Renal pelvis (tissue), 4 donors: ENCODE measurements around the gene HDGFL3. TPM values are rescaled to one million over a fixed set of nuclear protein-coding genes. Genes with fewer than 3 reads are reported as not detected.
"Not testable (repeated sequence)": the region's sequence is repeated elsewhere in the genome, so short reads cannot be mapped to it uniquely, and the experiment has no call there.

Experiments used
- DNase-seq: peaks from one replicate; pipeline ENCODE4 v3.0.0-alpha.2; 2013
- polyA plus RNA-seq, 3 donors: library from polyadenylated mRNA; unstranded; fragments of 120-200 nt; gene quantifications; one replicate each; pipeline ENCODE4 v1.2.1, GENCODE V29; 2013; ENCODE audit not compliant: insufficient read length in 3 of 3

Gene HDGFL3
- polyA plus RNA-seq, 3 donors, result 77.1 to 95.1 (median 81.2) TPM

DNA sequence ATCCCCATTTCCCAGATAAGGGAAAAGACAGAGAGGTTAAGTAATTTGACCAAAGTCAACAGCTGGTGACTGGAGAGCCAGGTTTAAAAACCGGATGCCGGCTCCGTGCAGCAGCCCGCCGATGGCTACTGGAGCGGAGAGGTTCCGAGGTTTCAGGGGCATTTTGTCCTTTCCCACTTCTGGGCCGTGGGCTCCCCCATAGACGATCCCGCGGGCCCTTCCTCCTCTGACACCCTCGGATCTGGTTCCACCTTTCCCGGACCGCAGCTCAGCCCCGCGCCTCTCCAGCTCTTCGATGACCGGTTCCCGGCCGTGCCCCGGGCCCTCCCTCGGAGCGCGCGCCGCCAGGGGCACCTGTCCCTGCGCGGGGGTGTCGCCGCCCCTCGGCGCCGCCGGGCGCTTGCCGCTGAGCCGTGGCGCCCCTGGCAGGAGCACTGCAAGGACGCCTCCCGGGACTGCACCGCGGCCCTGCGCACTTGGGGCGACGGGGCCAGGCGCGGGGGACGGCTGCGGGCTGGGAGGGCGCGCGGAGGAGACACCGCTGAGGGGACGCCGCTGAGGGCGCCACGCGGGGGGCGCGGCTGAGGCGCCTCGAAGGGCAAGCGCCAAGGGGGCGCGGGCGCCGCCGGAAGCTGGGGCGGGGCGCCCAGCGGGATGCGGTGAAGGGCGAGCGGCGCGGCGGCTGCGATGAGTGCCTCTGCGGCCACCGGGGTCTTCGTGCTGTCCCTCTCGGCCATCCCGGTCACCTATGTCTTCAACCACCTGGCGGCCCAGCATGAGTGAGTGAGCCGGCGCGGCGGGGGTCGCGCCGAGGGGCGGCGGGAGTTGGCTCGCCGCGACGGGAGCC lies 100.4 kb downstream of the HDGFL3 start, which contains the start of gene TM6SF1:
Gene TM6SF1, plus strand, starts transcription at position 652 of the 847 bp plus-strand sequence. Its CDS starts 36 bp downstream, at position 688.
- DNase-seq, result no peak

DNA sequence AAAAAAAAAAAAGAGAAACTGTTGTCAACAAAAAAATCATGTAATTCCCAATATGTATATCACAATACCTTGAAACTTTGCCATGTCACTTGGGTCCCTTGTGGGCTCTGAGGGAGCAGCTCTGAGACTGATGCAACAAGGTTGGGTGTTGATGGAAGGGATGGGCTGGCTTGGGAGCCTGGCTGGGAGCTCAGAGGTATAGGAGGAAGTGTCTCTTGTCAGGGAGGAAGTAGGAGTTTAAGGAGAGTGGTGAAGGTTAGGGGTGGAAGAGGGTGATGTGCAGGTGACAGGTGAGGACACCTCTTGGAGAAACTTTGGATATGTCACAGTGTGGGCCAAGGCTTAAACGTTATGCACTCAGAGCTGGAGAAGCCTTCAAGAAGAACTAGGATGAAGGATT lies 102.2 kb downstream of the HDGFL3 start:
- no peak for DNase-seq

DNA sequence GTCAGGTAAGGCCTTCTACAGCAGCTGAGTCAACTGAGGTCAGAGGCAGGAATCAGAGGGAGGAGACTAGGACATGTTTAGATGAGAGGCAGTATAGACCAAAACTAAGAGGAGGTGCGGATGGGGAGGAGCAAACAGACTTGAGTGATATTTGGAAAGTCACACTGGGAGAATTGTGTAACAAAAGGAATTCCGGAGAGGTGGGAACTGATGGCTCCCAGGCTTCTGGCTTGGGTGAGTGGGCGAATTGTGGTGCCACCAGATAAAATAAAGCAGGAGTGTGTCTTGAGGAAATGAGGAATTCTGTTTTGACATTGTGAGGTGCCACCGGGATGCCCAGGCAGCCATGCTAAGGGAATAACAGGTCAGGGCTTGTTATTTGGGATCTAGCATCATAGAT lies 103.5 kb downstream of the HDGFL3 start:
- no peak for DNase-seq

GRCh38 chr15:83102346-83102745 lies 105.3 kb downstream of the HDGFL3 start:
- no peak for DNase-seq

DNA sequence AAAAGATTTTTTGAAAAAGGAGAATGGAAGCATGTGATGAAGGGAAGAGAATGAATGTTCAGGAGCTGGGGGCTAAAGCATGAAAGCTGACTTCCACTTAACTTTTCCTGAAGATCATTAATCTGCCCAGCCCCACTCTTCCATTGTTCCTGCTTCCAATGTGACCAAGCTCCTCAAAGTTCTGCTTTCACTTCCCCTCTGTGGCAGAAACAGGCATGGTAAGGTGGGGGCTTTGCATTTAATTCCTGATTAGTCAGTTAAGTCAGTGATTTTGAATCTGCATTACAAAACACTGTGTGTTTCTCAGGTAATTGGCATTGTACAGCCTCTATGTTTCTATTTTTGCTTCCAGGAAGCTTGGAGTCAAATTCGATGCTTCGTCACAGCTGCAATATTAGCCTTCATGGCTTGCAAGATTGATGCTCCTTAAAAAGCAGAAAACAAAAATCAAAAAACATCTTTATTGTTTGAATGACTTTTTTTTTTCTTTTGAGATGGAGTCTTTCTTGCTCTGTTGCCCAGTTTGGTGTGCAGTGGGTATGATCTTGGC lies 107.5 kb downstream of the HDGFL3 start:
- DNase-seq, result no peak

DNA sequence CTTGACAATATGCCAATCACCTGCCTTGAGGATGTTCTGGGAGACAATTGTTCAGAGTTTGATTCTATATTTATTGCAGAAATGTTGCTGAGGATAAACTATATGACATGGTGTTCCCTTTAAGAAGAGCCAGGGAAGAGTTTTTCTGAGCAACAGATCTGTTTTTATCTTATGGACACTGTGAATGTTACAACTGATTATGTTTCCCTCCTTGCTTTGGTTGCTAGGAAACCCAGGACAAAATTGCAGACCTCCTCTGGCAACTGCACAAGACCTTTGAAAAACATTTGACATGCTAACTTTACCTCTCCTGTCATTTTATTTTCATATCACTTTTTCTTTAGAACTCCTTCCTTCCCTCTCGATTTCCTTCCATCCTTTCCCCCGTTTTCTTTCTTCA lies 108.3 kb downstream of the HDGFL3 start:
- DNase-seq, result no peak

DNA sequence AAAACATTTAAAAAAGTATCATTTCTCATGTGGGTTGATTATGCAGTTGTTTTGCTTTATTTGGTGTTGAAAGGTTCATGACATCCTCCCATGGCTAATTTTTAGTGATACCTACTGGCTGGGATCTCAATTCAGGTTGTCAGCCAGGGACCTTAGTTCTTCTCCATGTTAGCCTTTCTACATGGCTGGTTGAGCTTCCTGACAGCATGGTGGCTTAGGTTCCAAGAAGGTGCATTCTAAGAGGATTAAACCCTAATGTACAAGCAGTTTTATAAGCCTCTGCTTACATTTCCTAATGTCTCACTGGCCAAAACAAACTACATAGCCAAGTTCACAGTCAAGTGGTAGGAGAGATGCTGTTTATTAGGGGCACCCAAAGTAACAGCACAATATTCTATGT lies 109.5 kb downstream of the HDGFL3 start:
- DNase-seq, result no peak

GRCh38 chr15:83094583-83094982 lies 113.0 kb downstream of the HDGFL3 start:
- no peak for DNase-seq

- no peak for DNase-seq
Measured at GRCh38 chr15:83092309-83092976, 115.2 kb downstream of the HDGFL3 start.

DNA sequence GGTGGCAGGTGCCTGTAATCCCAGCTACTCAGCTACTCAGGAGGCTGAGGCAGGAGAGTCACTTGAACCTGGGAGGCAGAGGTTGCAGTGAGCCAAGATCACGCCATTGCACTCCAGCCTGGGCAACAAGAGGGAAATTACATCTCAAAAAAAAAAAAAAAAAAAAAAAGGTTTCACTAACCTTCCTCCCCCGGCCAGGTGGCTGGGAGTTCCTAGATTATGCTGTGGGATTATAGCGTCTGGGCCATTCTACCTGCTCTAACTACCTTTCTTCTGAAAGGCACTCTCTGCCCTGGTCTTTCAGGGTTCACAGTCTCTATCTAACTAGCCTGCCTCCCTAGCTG lies 115.7 kb downstream of the HDGFL3 start:
- DNase-seq, result not testable (repeated sequence)

DNA sequence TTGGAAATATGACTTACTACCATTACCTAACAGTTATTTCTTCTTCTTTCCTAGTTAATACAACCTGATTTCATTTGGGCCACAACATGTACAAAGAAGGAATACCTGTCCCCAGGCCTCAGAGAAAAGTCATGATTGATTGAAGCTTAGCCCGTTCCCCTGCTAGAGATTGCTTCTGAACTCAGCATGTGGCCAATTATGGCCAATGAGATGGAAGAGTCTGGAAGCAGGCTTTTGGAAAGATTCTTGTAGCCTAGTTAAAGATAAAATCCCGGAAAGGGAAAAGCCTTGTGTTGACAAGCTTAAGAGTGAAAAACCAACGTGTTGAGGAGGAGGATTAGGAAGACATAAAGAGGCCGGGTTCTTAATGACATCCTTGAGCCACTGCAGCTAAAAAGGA lies 117.2 kb downstream of the HDGFL3 start:
- DNase-seq, result no peak

DNA sequence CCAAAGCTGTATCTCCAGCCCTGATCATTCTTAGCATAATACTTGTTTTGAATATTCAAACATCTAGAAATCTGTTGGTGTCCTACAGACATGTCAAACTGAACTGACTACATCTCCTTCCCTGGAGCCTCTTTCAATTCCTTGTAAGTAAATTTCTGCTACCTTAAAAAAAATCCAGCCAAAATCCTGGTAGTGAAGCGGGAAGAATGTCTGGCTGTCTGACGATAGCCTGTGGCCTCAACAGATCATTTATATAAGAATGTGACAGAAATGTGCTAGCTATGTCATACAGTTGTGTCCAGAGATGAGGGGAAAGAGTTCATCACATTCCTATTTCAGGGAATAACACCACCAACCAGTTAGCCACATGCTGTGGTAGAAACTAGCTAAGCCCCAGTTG lies 118.7 kb downstream of the HDGFL3 start:
- DNase-seq, result no peak

DNA sequence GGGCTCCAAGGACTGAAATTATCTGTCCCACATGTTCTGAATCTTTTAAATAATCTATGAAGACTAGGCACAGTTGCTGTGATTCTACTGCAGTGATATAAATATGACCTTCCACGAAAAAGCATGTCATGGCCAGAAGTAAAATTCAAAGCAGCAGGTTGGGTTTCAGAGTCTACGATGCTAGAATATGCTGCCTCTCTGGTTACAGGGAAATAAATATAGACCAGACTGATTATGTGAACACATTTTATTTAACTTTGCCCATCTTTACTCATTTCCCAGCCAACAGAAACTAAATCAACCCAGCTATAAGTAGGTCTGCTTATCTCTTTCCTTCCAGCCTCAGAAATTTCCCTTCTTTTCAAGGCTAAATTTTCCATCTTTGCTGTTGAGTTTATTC lies 120.0 kb downstream of the HDGFL3 start:
- DNase-seq, result no peak

DNA sequence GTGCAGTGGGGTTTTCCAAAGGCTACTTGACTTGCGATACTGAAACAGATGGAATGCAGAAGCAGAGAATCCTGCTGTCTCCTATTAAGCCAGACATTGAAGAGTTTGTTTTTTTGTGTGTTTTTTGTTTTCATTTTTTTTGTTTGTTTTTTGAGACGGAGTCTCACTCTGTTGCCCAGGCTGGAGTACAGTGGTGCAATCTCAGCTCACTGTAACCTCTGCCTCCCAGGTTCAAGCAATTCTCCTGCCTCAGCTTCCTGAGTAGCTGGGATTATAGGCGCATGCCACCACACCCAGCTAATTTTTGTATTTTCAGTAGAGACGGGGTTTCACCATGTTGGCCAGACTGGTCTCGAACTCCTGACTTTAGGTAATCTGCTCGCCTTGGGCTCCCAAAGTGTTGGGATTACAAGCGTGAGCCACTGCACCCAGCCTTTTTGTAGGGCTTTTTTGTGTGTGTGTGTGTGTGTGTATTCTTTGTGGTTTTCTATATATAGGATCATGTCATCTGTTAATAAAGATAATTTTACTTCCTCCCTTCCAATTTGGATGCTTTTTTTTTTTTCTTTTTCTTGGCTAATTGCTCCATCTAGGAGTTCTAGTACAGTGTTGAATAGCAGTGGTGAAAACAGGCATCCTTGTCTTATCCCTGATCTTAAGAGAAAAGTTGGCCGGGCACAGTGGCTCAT lies 121.6 kb downstream of the HDGFL3 start:
- not testable (repeated sequence) for DNase-seq

DNA sequence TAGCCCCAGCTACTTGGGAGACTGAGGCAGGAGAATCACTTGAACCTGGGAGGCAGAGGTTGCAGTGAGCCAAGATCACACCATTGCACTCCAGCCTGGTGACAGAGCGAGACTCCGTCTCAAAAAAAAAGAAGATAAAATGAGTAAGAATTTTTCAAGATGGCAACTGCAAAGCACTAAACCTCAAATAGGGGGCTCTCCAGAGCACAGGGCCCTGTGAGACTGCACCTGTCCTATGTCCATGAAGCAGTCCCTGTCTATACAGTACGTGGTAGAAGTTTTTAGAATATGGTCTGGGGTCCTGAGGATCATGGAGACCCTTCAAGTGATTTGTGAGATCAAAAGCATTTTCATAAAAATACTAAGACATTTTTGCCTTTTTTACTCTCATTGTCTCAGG lies 122.2 kb downstream of the HDGFL3 start:
- DNase-seq, result not testable (repeated sequence)

GRCh38 chr15:83082730-83083386 lies 124.8 kb downstream of the HDGFL3 start:
- no peak for DNase-seq

DNA sequence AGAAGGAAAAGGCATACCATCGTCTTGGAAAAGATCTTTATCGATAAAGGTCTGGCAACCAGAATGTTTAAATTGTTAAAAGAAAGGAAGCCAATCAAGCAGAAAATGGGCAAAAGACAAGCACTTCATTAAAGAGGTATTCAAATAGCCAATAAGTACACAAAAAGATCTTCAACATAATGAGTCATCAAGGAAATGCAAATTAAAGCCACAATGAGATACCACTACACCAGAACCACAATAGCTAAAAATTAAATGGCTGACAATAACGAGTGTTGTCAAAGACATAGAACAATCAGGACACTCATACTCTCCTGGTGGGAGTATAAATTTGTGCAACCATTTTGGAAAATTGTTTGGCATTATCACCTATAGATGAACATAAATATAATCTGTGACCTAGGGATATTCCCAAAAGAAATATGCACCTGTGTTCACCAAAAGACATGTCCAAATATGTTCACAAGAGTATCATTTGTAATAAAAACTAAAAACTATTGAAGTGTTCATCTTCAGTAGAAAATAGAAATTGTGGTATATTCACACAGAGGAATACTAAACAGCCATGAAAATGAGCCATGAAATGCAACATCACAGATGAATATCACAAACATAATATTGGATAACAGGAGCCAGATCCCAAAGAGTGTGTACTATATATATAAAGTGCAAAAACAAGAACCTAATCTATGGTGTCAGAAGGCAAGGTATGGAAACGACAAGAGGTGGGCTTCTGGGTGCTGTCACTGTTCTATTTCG lies 126.2 kb downstream of the HDGFL3 start:
- DNase-seq, result no peak

GRCh38 chr15:83078712-83079111 lies 128.9 kb downstream of the HDGFL3 start:
- DNase-seq, result no peak
